Nephron (organoid): ENCODE results near the gene RASA3.

ENCODE experiments used
- H3K27ac Mint-ChIP-seq, 3 experiments: 2 replicates each; pipeline ENCODE4 v1.8.0; 2020; ENCODE audit warnings: mixed read lengths in 3 of 3, mild to moderate bottlenecking in 2 of 3, moderate library complexity in 1 of 3
- H3K27me3 Mint-ChIP-seq: 2 replicates; pipeline ENCODE4 v1.8.0; 2021; ENCODE audit warnings: low read depth, mild to moderate bottlenecking, moderate library complexity, mixed read lengths
- H3K36me3 Mint-ChIP-seq: 2 replicates; pipeline ENCODE4 v1.8.0; 2020; ENCODE audit warnings: low read depth, mixed read lengths
- H3K4me1 Mint-ChIP-seq: 2 replicates; pipeline ENCODE4 v1.8.0; 2020; ENCODE audit warnings: mixed read lengths
- H3K4me3 Mint-ChIP-seq, 3 experiments: 2 replicates each; pipeline ENCODE4 v1.8.0; 2020; ENCODE audit warnings: mild to moderate bottlenecking in 3 of 3, mixed read lengths in 3 of 3, moderate library complexity in 2 of 3
- H3K9me3 Mint-ChIP-seq: 2 replicates; pipeline ENCODE4 v1.8.0; 2020; ENCODE audit warnings: mixed read lengths
- TF ChIP-seq, protein P1 (sequence below), 3 experiments: fragments of 200-600 bp; sonication (generic); IDR thresholded peaks; one replicate each; pipeline ENCODE4 v1.5.0; 2021; ENCODE audit warnings: antibody characterized with exemption in 3 of 3; ENCODE audit not compliant: unreplicated experiment in 3 of 3

Gene RASA3

DNA sequence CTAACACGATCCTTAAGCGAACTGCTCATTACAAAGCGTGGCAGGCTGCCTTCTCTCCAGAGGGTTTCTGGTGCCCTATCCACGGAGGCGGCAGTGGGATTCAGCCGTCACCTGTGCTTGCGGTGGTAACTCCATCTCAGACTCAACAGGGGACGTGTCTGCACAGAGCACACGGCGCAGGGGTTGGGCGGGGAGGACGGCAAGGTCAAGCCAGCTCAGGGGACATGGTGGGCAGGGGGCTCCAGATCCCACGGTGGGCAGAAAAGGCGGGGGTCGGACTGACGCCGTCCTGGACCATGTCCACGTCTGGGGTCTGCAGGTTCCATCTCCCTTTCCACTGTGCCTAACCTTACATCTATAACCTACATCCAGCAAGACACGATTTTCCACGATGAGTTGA is 70.7 kb downstream of the RASA3 start:
- Mint-ChIP-seq H3K27ac (no peak overlapping the region), H3K4me1 (peaks cover 24% of the 10 kb centered on the region), H3K9me3 (no peaks in the 10 kb centered on the region), H3K36me3 (peaks cover 3% of the 10 kb centered on the region), H3K27me3 (peaks cover 4% of the 10 kb centered on the region), H3K4me3 (no peak overlapping the region)
- TF ChIP-seq, protein P1, sequence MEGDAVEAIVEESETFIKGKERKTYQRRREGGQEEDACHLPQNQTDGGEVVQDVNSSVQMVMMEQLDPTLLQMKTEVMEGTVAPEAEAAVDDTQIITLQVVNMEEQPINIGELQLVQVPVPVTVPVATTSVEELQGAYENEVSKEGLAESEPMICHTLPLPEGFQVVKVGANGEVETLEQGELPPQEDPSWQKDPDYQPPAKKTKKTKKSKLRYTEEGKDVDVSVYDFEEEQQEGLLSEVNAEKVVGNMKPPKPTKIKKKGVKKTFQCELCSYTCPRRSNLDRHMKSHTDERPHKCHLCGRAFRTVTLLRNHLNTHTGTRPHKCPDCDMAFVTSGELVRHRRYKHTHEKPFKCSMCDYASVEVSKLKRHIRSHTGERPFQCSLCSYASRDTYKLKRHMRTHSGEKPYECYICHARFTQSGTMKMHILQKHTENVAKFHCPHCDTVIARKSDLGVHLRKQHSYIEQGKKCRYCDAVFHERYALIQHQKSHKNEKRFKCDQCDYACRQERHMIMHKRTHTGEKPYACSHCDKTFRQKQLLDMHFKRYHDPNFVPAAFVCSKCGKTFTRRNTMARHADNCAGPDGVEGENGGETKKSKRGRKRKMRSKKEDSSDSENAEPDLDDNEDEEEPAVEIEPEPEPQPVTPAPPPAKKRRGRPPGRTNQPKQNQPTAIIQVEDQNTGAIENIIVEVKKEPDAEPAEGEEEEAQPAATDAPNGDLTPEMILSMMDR (IDR thresholded peaks at IDR 0.05; ENCODE audit: unreplicated experiment in 3 of 3), result no peak

DNA sequence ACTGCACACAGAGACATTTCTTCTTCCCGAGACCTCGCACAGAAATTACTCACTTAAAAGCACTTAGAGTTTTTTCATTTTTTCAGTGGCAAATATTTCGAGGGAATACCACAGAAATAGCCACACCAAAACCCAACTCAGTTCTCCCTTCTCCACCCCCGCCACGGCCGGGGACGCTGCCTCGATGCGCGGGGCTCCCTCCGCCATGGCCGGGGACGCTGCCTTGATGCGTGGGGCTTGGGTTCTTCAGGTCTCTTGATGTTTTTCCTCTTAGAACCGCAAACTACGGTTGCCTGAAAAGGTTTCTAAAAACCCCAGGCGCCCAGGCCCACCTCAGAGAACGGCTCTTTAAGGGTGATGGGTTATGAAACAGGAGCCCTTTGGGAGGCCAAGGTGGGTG is 71.4 kb downstream of the RASA3 start:
- Mint-ChIP-seq H3K9me3 (no peaks in the 10 kb centered on the region), H3K27ac (no peak overlapping the region), H3K36me3 (peaks cover 3% of the 10 kb centered on the region), H3K4me3 (no peak overlapping the region), H3K27me3 (peaks cover 4% of the 10 kb centered on the region), H3K4me1 (peaks cover 24% of the 10 kb centered on the region)
- TF ChIP-seq, protein P1 (IDR thresholded peaks at IDR 0.05; ENCODE audit: unreplicated experiment in 3 of 3), result no peak

DNA sequence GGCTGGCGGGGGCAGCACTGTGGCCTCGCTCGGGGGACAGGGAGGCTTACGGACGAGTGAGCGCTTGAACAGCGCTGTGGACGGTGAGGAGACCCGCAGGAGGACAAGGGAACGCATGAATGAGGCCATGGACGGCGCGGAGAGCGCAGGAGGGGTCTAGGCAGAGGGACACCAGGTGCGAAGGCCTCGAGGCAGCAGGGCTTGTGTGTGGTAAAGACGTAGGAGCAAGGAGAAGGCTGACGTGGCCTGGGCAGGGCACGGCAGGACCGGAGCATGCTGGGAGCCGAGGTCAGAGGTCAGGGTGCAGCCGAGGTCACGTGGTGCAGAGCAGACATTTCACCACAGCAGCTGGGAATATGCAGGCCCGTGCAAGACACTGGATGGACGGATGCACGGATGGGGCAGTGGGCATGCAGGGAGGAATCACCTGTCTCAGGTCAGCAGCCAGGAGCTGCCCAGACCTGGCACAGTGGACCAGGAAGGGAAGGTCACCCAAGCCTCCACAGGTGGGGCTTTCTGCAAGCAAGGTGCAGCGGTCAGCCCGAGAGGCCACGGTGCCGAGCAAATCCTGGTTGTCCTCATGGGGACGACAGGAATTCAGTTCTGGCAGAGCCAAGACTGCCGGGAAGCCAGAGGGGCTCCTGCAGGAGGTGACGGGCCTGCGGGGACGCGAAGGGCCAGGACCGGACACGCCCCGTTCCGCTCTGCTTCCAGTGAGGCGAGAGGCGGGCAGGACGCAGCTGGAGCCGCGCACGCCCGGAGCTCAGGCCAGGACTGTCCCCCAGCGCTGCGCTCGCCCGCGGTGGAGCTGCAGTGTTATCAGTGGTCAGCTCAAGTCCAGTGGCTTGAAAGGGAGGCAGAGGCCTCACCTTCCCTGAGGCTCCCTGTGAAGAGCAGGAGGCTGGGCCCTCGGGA is 72.2 kb downstream of the RASA3 start:
- Mint-ChIP-seq H3K27me3 (peaks cover 4% of the 10 kb centered on the region), H3K4me1 (peaks cover 19% of the 10 kb centered on the region), H3K27ac (peak overlapping the region in 2 of 3 experiments; percentile 21 to 75), H3K9me3 (no peaks in the 10 kb centered on the region), H3K4me3 (no peak overlapping the region), H3K36me3 (peaks cover 3% of the 10 kb centered on the region)
- TF ChIP-seq, protein P1 (IDR thresholded peaks at IDR 0.05; ENCODE audit: unreplicated experiment in 3 of 3), result no peak

DNA sequence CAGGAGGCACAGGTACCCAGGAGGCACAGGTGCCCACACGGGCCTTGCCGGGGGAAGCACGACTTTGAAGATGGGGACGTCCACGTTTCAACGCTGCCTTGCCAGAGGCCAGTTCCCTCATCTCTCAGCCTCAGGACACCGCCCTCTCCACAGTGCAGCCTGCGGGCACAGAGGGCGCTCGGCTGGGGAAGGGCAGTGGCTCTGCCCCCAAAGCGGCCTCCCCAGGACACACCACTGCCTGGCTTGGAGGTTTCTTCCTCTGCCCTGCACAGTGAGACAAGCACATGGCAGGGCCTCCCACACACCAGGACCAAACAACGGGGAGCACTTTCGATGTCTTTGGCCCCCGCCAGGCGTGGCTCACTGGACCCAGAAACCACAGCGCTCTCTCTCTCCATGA is 73.0 kb downstream of the RASA3 start:
- Mint-ChIP-seq H3K27ac (no peak overlapping the region), H3K36me3 (peaks cover 3% of the 10 kb centered on the region), H3K4me1 (peaks cover 11% of the 10 kb centered on the region), H3K9me3 (no peaks in the 10 kb centered on the region), H3K27me3 (peaks cover 4% of the 10 kb centered on the region), H3K4me3 (no peak overlapping the region)
- TF ChIP-seq, protein P1 (IDR thresholded peaks at IDR 0.05; ENCODE audit: unreplicated experiment in 3 of 3), result no peak

DNA sequence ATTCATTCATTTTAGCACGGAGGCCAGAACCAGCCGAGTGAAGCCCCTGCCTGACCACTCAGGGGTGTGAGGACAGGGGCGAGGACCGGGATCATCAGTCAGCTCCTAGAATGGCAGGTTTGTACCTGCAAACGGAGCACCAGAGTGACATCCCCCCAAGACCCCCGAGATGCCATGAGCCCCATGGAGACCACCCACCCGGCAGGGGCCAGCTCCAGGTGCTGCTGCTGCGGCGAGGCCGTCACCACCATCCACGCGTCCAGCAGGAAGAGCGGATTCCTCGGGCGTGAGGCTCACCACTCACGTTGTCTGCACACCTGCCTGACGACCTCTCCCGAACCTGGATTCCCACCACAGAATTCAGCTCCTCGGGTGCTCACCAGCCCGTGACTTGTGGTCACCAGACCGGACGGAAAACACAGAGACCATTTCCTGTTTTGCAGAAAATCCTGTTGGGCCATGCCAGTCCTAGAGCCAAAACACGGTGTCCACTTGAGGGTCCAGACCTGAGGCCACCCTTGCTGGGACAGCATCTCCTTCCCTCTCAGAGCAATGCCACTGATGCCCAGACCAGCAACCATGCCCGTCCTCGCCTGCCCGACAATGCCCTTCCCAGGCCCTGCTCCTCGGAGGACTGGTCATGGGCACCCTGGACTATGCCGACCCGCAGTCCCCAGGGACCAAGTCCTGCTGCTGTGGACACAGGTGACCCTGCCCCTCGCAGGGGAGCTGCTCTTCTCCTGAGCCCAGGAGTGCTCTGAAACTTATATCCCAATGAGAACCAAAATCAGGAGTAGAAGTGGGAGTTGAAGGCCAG is 74.2 kb downstream of the RASA3 start:
- Mint-ChIP-seq H3K4me3 (no peak overlapping the region), H3K4me1 (peaks cover 4% of the 10 kb centered on the region), H3K36me3 (peaks cover 3% of the 10 kb centered on the region), H3K9me3 (no peaks in the 10 kb centered on the region), H3K27ac (peak overlapping the region in 1 of 3 experiments; percentile 46), H3K27me3 (peaks cover 4% of the 10 kb centered on the region)
- TF ChIP-seq, protein P1 (IDR thresholded peaks at IDR 0.05; ENCODE audit: unreplicated experiment in 3 of 3), result no peak
